SK-N-SH (cell line): ENCODE data around the gene NFAT5. TPM values are rescaled to one million over a fixed set of nuclear protein-coding genes. Genes with fewer than 3 reads are reported as not detected.

Source experiments
- CTCF ChIA-PET: fragments of 300-600, 350-600 bp; formaldehyde crosslinking; extraction: SDS; loops from one replicate; lab custom pipeline; 2021; lab: Yijun Ruan, JAX
- POLR2A ChIA-PET: fragments of 350-600 bp; sonication (Branson Sonifier 250); formaldehyde crosslinking; extraction: SDS; loops from one replicate; lab custom pipeline; 2020; ENCODE audit warnings: antibody characterized with exemption, inconsistent platforms; lab: Yijun Ruan, JAX
- DNase-seq: peaks from one replicate; pipeline ENCODE4 v3.0.0; 2012
- H2AFZ ChIP-seq: fragments of 200-600 bp; sonication (generic); 2 replicates; pipeline ENCODE4 v1.8.1; 2016; ENCODE audit warnings: antibody characterized with exemption, mild to moderate bottlenecking, low read depth
- H3F3A ChIP-seq: fragments of 200-600 bp; sonication (generic); replicated peaks from 2 replicates; pipeline ENCODE3; 2016; ENCODE audit warnings: antibody characterized with exemption, mild to moderate bottlenecking; ENCODE audit not compliant: insufficient read depth
- H3K27ac ChIP-seq, 2 experiments: fragments of 200-500 bp in 1 of 2; fragments of 200-600 bp in 1 of 2; sonication (Bioruptor generic) in 1 of 2; sonication (generic), shearing (Covaris generic) in 1 of 2; 2 replicates each; pipeline versions ENCODE4 v1.5.1 to v1.6.1; 2014 to 2016; ENCODE audit warnings: low read depth in 2 of 2, inconsistent platforms in 1 of 2, low read length in 1 of 2, mild to moderate bottlenecking in 1 of 2, mixed read lengths in 1 of 2
- H3K27me3 ChIP-seq: fragments of 200-600 bp; sonication (generic), shearing (Covaris generic); 2 replicates; pipeline ENCODE4 v1.6.1; 2016; ENCODE audit warnings: mixed run types; ENCODE audit not compliant: insufficient read depth
- H3K36me3 ChIP-seq, 2 experiments: fragments of 200-500 bp in 1 of 2; fragments of 200-600 bp in 1 of 2; sonication (Bioruptor generic) in 1 of 2; sonication (generic) in 1 of 2; replicated peaks in 1 of 2; 2 replicates each; pipeline versions ENCODE3 to v1.5.1; 2014 to 2016; ENCODE audit warnings: low read length in 1 of 2, mild to moderate bottlenecking in 1 of 2; ENCODE audit not compliant: insufficient read depth in 2 of 2, control insufficient read depth in 1 of 2
- H3K4me1 ChIP-seq, 2 experiments: fragments of 200-500 bp in 1 of 2; fragments of 200-600 bp in 1 of 2; sonication (Bioruptor generic) in 1 of 2; sonication (generic), shearing (Covaris generic) in 1 of 2; 2 replicates each; pipeline versions ENCODE4 v1.5.1 to v1.6.1; 2014 to 2016; ENCODE audit warnings: low read depth in 1 of 2, low read length in 1 of 2, mixed run types in 1 of 2; ENCODE audit not compliant: insufficient read depth in 2 of 2, control insufficient read depth in 1 of 2
- H3K4me2 ChIP-seq: fragments of 200-600 bp; sonication (generic), shearing (Covaris generic); 2 replicates; pipeline ENCODE4 v1.6.1; 2017; ENCODE audit warnings: mixed run types
- H3K4me3 ChIP-seq, 2 experiments: fragments of 200-500 bp in 1 of 2; fragments of 200-600 bp in 1 of 2; sonication (Bioruptor generic) in 1 of 2; sonication (generic), shearing (Covaris generic) in 1 of 2; 2 replicates each; pipeline versions ENCODE4 v1.5.1 to v1.8.1; 2014 to 2016; ENCODE audit warnings: low read depth in 2 of 2, inconsistent platforms in 1 of 2, low read length in 1 of 2, mild to moderate bottlenecking in 1 of 2, mixed read lengths in 1 of 2, moderate library complexity in 1 of 2
- H3K79me2 ChIP-seq: fragments of 200-600 bp; sonication (generic); 2 replicates; pipeline ENCODE4 v1.8.1; 2017; ENCODE audit warnings: mild to moderate bottlenecking; ENCODE audit not compliant: insufficient read depth
- H3K9ac ChIP-seq: fragments of 200-600 bp; sonication (generic); 2 replicates; pipeline ENCODE4 v1.6.1; 2017; ENCODE audit warnings: mixed run types
- H3K9me2 ChIP-seq: fragments of 200-600 bp; sonication (generic); 2 replicates; pipeline ENCODE4 v1.6.1; 2017; ENCODE audit warnings: mixed run types
- H3K9me3 ChIP-seq: fragments of 200-600 bp; sonication (generic); 2 replicates; pipeline ENCODE4 v1.6.1; 2017; ENCODE audit warnings: mixed run types, mild to moderate bottlenecking, moderate library complexity
- H4K20me1 ChIP-seq: fragments of 200-600 bp; sonication (generic); 2 replicates; pipeline ENCODE4 v1.6.1; 2017; ENCODE audit warnings: mild to moderate bottlenecking, mixed run types; ENCODE audit not compliant: insufficient read depth
- EP300 ChIP-seq, 2 experiments: IDR thresholded peaks; 2 replicates each; pipeline versions ENCODE4 v1.4.0 to v1.6.1; 2012; ENCODE audit warnings: borderline replicate concordance in 1 of 2, low read depth in 1 of 2, low read length in 1 of 2
- FOSL2 ChIP-seq: IDR thresholded peaks from 2 replicates; pipeline ENCODE4 v1.4.0; 2012; ENCODE audit warnings: low read depth, mild to moderate bottlenecking, moderate library complexity, borderline replicate concordance
- GABPA ChIP-seq: IDR thresholded peaks from 2 replicates; pipeline ENCODE4 v1.4.0; 2012; ENCODE audit warnings: low read depth, mild to moderate bottlenecking
- MXI1 ChIP-seq: IDR thresholded peaks from 2 replicates; pipeline ENCODE4 v1.6.1; 2012; ENCODE audit warnings: mild to moderate bottlenecking, low read depth, low read length, improper control_type of control experiment
- PBX3 ChIP-seq: IDR thresholded peaks from 2 replicates; pipeline ENCODE4; 2012
- RXRA ChIP-seq: IDR thresholded peaks from 2 replicates; pipeline ENCODE4 v1.4.0; 2012; ENCODE audit warnings: low read depth, mild to moderate bottlenecking, borderline replicate concordance
- TAF1 ChIP-seq: IDR thresholded peaks from 2 replicates; pipeline ENCODE4 v1.6.1; 2012; ENCODE audit warnings: low read depth, mild to moderate bottlenecking, low read length, moderate library complexity, borderline replicate concordance
- TCF12 ChIP-seq: IDR thresholded peaks from 2 replicates; pipeline ENCODE4 v1.4.0; 2012
- TEAD4 ChIP-seq: IDR thresholded peaks from 2 replicates; pipeline ENCODE4 v1.4.0; 2012; ENCODE audit warnings: mild to moderate bottlenecking, borderline replicate concordance; ENCODE audit not compliant: insufficient read depth
- ZBTB33 ChIP-seq: IDR thresholded peaks from 2 replicates; pipeline ENCODE4 v1.4.0; 2012; ENCODE audit warnings: low read depth, borderline replicate concordance
- WGBS: methylation state at CpG from one replicate; pipeline ENCODE4 v1.1.6; 2017; ENCODE audit warnings: low lambda C conversion rate; 5-methylcytosine and 5-hydroxymethylcytosine counted together
- polyA plus RNA-seq, 3 experiments: library from polyadenylated mRNA; depleted of rRNA; stranded (reverse); fragments of >200 nt; gene quantifications; 2 replicates each; pipeline ENCODE4 v1.2.3, GENCODE V29; 2012

NFAT5 gene
- polyA plus RNA-seq, 1 of the 3 experiments (the other 2 are of a cell fraction) = 7.2 TPM

- Histone ChIP-seq H2AFZ (no peak overlapping the region), H3K9me3 (no peaks in the 10 kb centered on the region), H3K27ac (no peak overlapping the region), H3K4me2 (no peak overlapping the region), H3K9ac (no peak overlapping the region), H4K20me1 (peaks cover 1% of the 10 kb centered on the region; the same call in 1 of the 2 replicates), H3K27me3 (no peaks in the 10 kb centered on the region), H3K79me2 (peaks cover 25% of the 10 kb centered on the region), H3F3A (peaks cover 13% of the 10 kb centered on the region), H3K4me1 (peaks cover 7 to 11% of the 10 kb centered on the region in 2 experiments; a peak in 3 of 4 replicates), H3K9me2 (no peaks in the 10 kb centered on the region), H3K4me3 (no peak overlapping the region), H3K36me3 (no peaks in the 10 kb centered on the region)
- no peak for TF ChIP-seq PBX3
- no peak for TF ChIP-seq GABPA
- TF ChIP-seq ZBTB33 = no peak
- TF ChIP-seq FOSL2 = no peak
- POLR2A ChIA-PET = no interaction called here
- no peak for DNase-seq
- CTCF ChIA-PET = no interaction called here
Measured at GRCh38 chr16:69561901-69562300, 3.9 kb upstream of the NFAT5 start.

- WGBS = 100% methylated on average over 3 of the region's 3 CpGs
- peaks cover 22% of the 10 kb centered on the region for H3F3A ChIP-seq
- H4K20me1 ChIP-seq = peaks cover 10% of the 10 kb centered on the region
- no peak overlapping the region for H3K4me2 ChIP-seq
- peaks cover 10 to 11% of the 10 kb centered on the region in 2 experiments; a peak in 3 of 4 replicates for H3K4me1 ChIP-seq
- no peak overlapping the region for H2AFZ ChIP-seq
- no peaks in the 10 kb centered on the region for H3K27me3 ChIP-seq
- no peak overlapping the region for H3K4me3 ChIP-seq
- no peaks in the 10 kb centered on the region for H3K9me3 ChIP-seq
- no peaks in the 10 kb centered on the region for H3K36me3 ChIP-seq
- ChIA-PET POLR2A (no interaction called here), CTCF (no interaction called here)
- no peak for DNase-seq
- H3K9ac ChIP-seq = no peak overlapping the region
- no peak overlapping the region for H3K27ac ChIP-seq
- TF ChIP-seq RXRA = no peak
- TF ChIP-seq TEAD4 = no peak
- TF ChIP-seq TCF12 = no peak
- TF ChIP-seq GABPA = no peak
- TF ChIP-seq MXI1 = no peak
- TF ChIP-seq EP300 (IDR thresholded peaks at IDR 0.05; ENCODE audit: borderline replicate concordance in 1 of 2, low read depth in 1 of 2, low read length in 1 of 2) = no peak
- TF ChIP-seq TAF1 = no peak
- no peaks in the 10 kb centered on the region for H3K9me2 ChIP-seq
- H3K79me2 ChIP-seq = peaks cover 34% of the 10 kb centered on the region
Measured at GRCh38 chr16:69562813-69563212, 3.0 kb upstream of the NFAT5 start.
